ENCODE data around the gene TBC1D22A. TPM values are rescaled to one million over a fixed set of nuclear protein-coding genes. Genes with fewer than 3 reads are reported as not detected.

Gene TBC1D22A
- total RNA-seq, 1 experiment from 2014 or later, result 20.9 TPM

DNA sequence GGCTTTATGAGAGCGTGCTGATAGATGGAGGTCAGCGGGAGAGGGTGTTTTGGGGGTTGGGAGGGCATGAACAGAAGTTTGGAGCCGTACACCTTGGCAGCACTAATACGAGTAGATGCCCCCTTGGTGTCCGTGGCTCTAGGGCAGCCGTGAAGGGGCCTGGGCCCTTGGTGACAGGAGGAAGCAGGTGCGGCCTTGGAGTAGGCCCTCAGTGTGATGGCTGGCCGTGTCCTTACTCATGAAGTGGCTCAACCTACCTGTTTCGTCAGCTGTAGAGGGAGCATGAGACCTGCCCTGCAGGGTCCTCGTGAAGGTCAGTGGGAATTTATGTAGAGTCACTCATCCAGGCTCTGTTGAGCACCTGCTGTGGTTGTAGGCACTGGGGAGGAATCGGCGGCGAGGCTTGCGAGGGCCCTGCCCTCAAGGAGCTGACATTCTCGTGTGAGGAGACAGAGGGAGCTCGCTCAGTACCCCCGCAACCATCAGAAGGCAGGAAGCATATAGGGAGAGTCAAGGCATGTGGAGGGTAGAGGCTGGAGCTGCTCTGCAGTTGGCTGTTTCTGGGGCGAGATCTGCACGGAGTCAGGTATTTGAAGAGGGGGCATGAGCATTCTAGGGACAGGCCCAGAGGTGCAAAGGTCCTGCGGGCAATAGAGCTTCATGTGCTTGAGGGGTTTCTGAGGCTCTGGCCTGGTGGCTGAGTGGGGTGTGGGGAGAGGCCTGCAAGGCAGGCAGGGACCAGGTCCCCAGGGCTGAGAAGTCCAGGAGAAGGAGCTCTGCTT is 39.6 kb downstream of the TBC1D22A start:
- Histone ChIP-seq H3K27ac (ENCODE audit: low read depth, low read length) (no peak overlapping the region), H2AFZ (ENCODE audit: low read depth, low read length, poor library complexity, severe bottlenecking) (no peak overlapping the region), H3K4me1 (ENCODE audit: control insufficient read depth in 1 of 2, insufficient read depth in 2 of 2, low read length in 2 of 2) (peaks cover 3 to 18% of the 10 kb centered on the region in 2 experiments), H4K20me1 (ENCODE audit: insufficient read depth) (no peaks in the 10 kb centered on the region), H3K27me3 (ENCODE audit: insufficient read depth, low read length) (no peaks in the 10 kb centered on the region), H3K9ac (ENCODE audit: low read length) (no peak overlapping the region), H3K36me3 (ENCODE audit: control insufficient read depth in 1 of 2, insufficient read depth in 2 of 2, low read length in 2 of 2) (peaks cover 10 to 11% of the 10 kb centered on the region in 2 experiments; a peak in 2 of 4 replicates), H3K4me3 (replicated peaks in 1 of 2; ENCODE audit: low read depth in 1 of 2, low read length in 2 of 2) (no peak overlapping the region), H3K9me2 (ENCODE audit: insufficient read depth) (no peaks in the 10 kb centered on the region), H3K4me2 (ENCODE audit: low read length) (no peak overlapping the region), H3K79me2 (ENCODE audit: insufficient read depth, low read length) (peaks cover 3% of the 10 kb centered on the region; the same call in 1 of the 2 replicates), H3K9me3 (ENCODE audit: control insufficient read depth in 1 of 2, insufficient read depth in 1 of 2, low read depth in 1 of 2, low read length in 2 of 2) (no peaks in the 10 kb centered on the region)
- TF ChIP-seq EZH2phosphoT487 (IDR thresholded peaks at IDR 0.05; ENCODE audit: borderline replicate concordance), result no peak
- TF ChIP-seq, protein P1, sequence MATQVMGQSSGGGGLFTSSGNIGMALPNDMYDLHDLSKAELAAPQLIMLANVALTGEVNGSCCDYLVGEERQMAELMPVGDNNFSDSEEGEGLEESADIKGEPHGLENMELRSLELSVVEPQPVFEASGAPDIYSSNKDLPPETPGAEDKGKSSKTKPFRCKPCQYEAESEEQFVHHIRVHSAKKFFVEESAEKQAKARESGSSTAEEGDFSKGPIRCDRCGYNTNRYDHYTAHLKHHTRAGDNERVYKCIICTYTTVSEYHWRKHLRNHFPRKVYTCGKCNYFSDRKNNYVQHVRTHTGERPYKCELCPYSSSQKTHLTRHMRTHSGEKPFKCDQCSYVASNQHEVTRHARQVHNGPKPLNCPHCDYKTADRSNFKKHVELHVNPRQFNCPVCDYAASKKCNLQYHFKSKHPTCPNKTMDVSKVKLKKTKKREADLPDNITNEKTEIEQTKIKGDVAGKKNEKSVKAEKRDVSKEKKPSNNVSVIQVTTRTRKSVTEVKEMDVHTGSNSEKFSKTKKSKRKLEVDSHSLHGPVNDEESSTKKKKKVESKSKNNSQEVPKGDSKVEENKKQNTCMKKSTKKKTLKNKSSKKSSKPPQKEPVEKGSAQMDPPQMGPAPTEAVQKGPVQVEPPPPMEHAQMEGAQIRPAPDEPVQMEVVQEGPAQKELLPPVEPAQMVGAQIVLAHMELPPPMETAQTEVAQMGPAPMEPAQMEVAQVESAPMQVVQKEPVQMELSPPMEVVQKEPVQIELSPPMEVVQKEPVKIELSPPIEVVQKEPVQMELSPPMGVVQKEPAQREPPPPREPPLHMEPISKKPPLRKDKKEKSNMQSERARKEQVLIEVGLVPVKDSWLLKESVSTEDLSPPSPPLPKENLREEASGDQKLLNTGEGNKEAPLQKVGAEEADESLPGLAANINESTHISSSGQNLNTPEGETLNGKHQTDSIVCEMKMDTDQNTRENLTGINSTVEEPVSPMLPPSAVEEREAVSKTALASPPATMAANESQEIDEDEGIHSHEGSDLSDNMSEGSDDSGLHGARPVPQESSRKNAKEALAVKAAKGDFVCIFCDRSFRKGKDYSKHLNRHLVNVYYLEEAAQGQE (IDR thresholded peaks at IDR 0.05; ENCODE audit: low read depth), result no peak
- TF ChIP-seq, protein P2, sequence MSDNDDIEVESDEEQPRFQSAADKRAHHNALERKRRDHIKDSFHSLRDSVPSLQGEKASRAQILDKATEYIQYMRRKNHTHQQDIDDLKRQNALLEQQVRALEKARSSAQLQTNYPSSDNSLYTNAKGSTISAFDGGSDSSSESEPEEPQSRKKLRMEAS (IDR thresholded peaks at IDR 0.05), result no peak
- TF ChIP-seq, protein P3, sequence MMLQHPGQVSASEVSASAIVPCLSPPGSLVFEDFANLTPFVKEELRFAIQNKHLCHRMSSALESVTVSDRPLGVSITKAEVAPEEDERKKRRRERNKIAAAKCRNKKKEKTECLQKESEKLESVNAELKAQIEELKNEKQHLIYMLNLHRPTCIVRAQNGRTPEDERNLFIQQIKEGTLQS (IDR thresholded peaks at IDR 0.05), result no peak
- no peak for TF ChIP-seq ZFX (IDR thresholded peaks at IDR 0.05)
- no peak for TF ChIP-seq ELF1 (IDR thresholded peaks at IDR 0.05; ENCODE audit: borderline replicate concordance, low read depth)
- no peak for TF ChIP-seq FOSL1 (IDR thresholded peaks at IDR 0.05; ENCODE audit: low read depth)
- TF ChIP-seq, protein P4, sequence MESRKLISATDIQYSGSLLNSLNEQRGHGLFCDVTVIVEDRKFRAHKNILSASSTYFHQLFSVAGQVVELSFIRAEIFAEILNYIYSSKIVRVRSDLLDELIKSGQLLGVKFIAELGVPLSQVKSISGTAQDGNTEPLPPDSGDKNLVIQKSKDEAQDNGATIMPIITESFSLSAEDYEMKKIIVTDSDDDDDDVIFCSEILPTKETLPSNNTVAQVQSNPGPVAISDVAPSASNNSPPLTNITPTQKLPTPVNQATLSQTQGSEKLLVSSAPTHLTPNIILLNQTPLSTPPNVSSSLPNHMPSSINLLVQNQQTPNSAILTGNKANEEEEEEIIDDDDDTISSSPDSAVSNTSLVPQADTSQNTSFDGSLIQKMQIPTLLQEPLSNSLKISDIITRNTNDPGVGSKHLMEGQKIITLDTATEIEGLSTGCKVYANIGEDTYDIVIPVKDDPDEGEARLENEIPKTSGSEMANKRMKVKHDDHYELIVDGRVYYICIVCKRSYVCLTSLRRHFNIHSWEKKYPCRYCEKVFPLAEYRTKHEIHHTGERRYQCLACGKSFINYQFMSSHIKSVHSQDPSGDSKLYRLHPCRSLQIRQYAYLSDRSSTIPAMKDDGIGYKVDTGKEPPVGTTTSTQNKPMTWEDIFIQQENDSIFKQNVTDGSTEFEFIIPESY (IDR thresholded peaks at IDR 0.05; ENCODE audit: extremely low read depth, insufficient replicate concordance, low read length), result no peak
- no peak for TF ChIP-seq ZNF274 (IDR thresholded peaks at IDR 0.05; ENCODE audit: low read depth, low read length)
- TF ChIP-seq, protein P5, sequence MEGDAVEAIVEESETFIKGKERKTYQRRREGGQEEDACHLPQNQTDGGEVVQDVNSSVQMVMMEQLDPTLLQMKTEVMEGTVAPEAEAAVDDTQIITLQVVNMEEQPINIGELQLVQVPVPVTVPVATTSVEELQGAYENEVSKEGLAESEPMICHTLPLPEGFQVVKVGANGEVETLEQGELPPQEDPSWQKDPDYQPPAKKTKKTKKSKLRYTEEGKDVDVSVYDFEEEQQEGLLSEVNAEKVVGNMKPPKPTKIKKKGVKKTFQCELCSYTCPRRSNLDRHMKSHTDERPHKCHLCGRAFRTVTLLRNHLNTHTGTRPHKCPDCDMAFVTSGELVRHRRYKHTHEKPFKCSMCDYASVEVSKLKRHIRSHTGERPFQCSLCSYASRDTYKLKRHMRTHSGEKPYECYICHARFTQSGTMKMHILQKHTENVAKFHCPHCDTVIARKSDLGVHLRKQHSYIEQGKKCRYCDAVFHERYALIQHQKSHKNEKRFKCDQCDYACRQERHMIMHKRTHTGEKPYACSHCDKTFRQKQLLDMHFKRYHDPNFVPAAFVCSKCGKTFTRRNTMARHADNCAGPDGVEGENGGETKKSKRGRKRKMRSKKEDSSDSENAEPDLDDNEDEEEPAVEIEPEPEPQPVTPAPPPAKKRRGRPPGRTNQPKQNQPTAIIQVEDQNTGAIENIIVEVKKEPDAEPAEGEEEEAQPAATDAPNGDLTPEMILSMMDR (IDR thresholded peaks at IDR 0.05 in 2 of 3, conservative IDR thresholded peaks at IDR 0.05 in 1 of 3; ENCODE audit: borderline replicate concordance in 1 of 3, insufficient read depth in 1 of 3, low read depth in 2 of 3, low read length in 2 of 3), result no peak
- TF ChIP-seq JUND (IDR thresholded peaks at IDR 0.05), result no peak
- TF ChIP-seq EZH2 (IDR thresholded peaks at IDR 0.05), result no peak
- TF ChIP-seq POLR2A (IDR thresholded peaks at IDR 0.05; ENCODE audit: borderline replicate concordance, extremely low read depth, insufficient read depth, insufficient read length), result no peak
- no peak for ATAC-seq
- intact Hi-C loops (cut with micrococcal nuclease), result loop anchor here (5.0 kb wide), 1 partner anchor 240 kb away; no protein-coding TSS in a partner anchor
- no peak for DNase-seq (ENCODE audit: low read depth, low spot score)
- RAD21 ChIA-PET (ENCODE audit: low non-redundant PET in 1 of 2, low total read pairs in 2 of 2, uncharacterized antibody in 2 of 2, unreplicated experiment in 2 of 2), result interaction anchor here (1.1 to 1.4 kb wide), 3 partner anchors 29 to 239 kb away, joined by 3 read pairs; no protein-coding TSS in a partner anchor
- CTCF ChIA-PET, result interaction anchor here (0.6 to 2.4 kb wide), 10 partner anchors 10 to 676 kb away, joined by 3 to 15 read pairs (median 6); partner anchors contain the start of gene TBC1D22A
- BruUV-seq (replicated peaks), result no TSS peak
- POLR2A ChIA-PET, result interaction anchor here (1.0 kb wide), 1 partner anchor 39 kb away, joined by 3 read pairs; the partner anchor contains the start of gene TBC1D22A
